Skeletal muscle satellite cell (primary cell): Measurements from ENCODE around the gene CD83.

Source experiments
- H3K27me3 ChIP-seq: 2 replicates; pipeline ENCODE4 v1.7.0; 2013; ENCODE audit warnings: low read length; ENCODE audit not compliant: control insufficient read depth, insufficient read depth
- H3K36me3 ChIP-seq: 2 replicates; pipeline ENCODE4 v1.7.0; 2013; ENCODE audit warnings: mild to moderate bottlenecking, control low read depth, low read length; ENCODE audit not compliant: insufficient read depth
- H3K4me1 ChIP-seq: 2 replicates; pipeline ENCODE4 v1.7.0; 2013; ENCODE audit warnings: low read length; ENCODE audit not compliant: control insufficient read depth, insufficient read depth
- H3K4me2 ChIP-seq: 2 replicates; pipeline ENCODE4 v1.7.0; 2013; ENCODE audit warnings: mild to moderate bottlenecking, low read length
- H3K4me3 ChIP-seq: 2 replicates; pipeline ENCODE4 v1.7.0; 2013; ENCODE audit warnings: low read length
- H3K9ac ChIP-seq: 2 replicates; pipeline ENCODE4 v1.7.0; 2013; ENCODE audit warnings: mild to moderate bottlenecking, low read depth, low read length, moderate library complexity
- H3K9me3 ChIP-seq: replicated peaks from 2 replicates; pipeline ENCODE4 v1.7.0; 2013; ENCODE audit warnings: mild to moderate bottlenecking, control low read depth, low read length

CD83 gene

GRCh38 chr6:14092838-14093789 lies 24.5 kb upstream of the CD83 start:
- no peak overlapping the region for H3K4me3 ChIP-seq
- H3K36me3 ChIP-seq = no peaks in the 10 kb centered on the region
- H3K9ac ChIP-seq = no peak overlapping the region
- H3K4me1 ChIP-seq = no peaks in the 10 kb centered on the region
- H3K27me3 ChIP-seq = peaks cover 10% of the 10 kb centered on the region
- no peak overlapping the region for H3K4me2 ChIP-seq
- H3K9me3 ChIP-seq = no peaks in the 10 kb centered on the region

GRCh38 chr6:14094721-14095120 lies 22.9 kb upstream of the CD83 start:
- H3K9ac ChIP-seq = no peak overlapping the region
- no peaks in the 10 kb centered on the region for H3K9me3 ChIP-seq

GRCh38 chr6:14095437-14095836 lies 22.1 kb upstream of the CD83 start:
- Histone ChIP-seq H3K4me2 (no peak overlapping the region), H3K9me3 (no peaks in the 10 kb centered on the region), H3K27me3 (peaks cover 7% of the 10 kb centered on the region), H3K36me3 (no peaks in the 10 kb centered on the region), H3K9ac (no peak overlapping the region), H3K4me1 (no peaks in the 10 kb centered on the region), H3K4me3 (no peak overlapping the region)

More at GRCh38 chr6:14094721-14095120, 22.9 kb upstream of the CD83 start:
- Histone ChIP-seq H3K36me3 (no peaks in the 10 kb centered on the region), H3K4me2 (no peak overlapping the region), H3K4me1 (no peaks in the 10 kb centered on the region), H3K27me3 (peaks cover 6% of the 10 kb centered on the region), H3K4me3 (no peak overlapping the region)

GRCh38 chr6:14100138-14100537 lies 17.4 kb upstream of the CD83 start:
- Histone ChIP-seq H3K4me2 (no peak overlapping the region), H3K9ac (no peak overlapping the region), H3K4me3 (no peak overlapping the region), H3K27me3 (peaks cover 30% of the 10 kb centered on the region), H3K36me3 (no peaks in the 10 kb centered on the region), H3K9me3 (no peaks in the 10 kb centered on the region), H3K4me1 (no peaks in the 10 kb centered on the region)

- Histone ChIP-seq H3K4me1 (no peaks in the 10 kb centered on the region), H3K9me3 (no peaks in the 10 kb centered on the region), H3K4me2 (no peak overlapping the region), H3K9ac (no peak overlapping the region), H3K4me3 (no peak overlapping the region), H3K27me3 (peaks cover 35% of the 10 kb centered on the region), H3K36me3 (no peaks in the 10 kb centered on the region)
These were observed 16.6 kb upstream of the CD83 start for GRCh38 chr6:14100966-14101365.

GRCh38 chr6:14102383-14102782 lies 15.2 kb upstream of the CD83 start:
- H3K4me1 ChIP-seq = no peaks in the 10 kb centered on the region
- H3K27me3 ChIP-seq = peaks cover 35% of the 10 kb centered on the region

GRCh38 chr6:14105547-14105946 lies 12.0 kb upstream of the CD83 start:
- H3K4me3 ChIP-seq = no peak overlapping the region
- no peaks in the 10 kb centered on the region for H3K4me1 ChIP-seq
- no peak overlapping the region for H3K9ac ChIP-seq
- H3K36me3 ChIP-seq = no peaks in the 10 kb centered on the region
- no peaks in the 10 kb centered on the region for H3K9me3 ChIP-seq
- no peak overlapping the region for H3K4me2 ChIP-seq
- H3K27me3 ChIP-seq = peaks cover 42% of the 10 kb centered on the region

More at GRCh38 chr6:14102383-14102782, 15.2 kb upstream of the CD83 start:
- Histone ChIP-seq H3K9ac (no peak overlapping the region), H3K9me3 (no peaks in the 10 kb centered on the region), H3K4me3 (no peak overlapping the region), H3K36me3 (no peaks in the 10 kb centered on the region), H3K4me2 (no peak overlapping the region)

- H3K4me2 ChIP-seq = no peak overlapping the region
- no peak overlapping the region for H3K9ac ChIP-seq
- H3K4me1 ChIP-seq = no peaks in the 10 kb centered on the region
- peaks cover 32% of the 10 kb centered on the region for H3K27me3 ChIP-seq
- no peaks in the 10 kb centered on the region for H3K9me3 ChIP-seq
- H3K4me3 ChIP-seq = no peak overlapping the region
- no peaks in the 10 kb centered on the region for H3K36me3 ChIP-seq
These were observed 10.6 kb upstream of the CD83 start for GRCh38 chr6:14107000-14107399.

GRCh38 chr6:14107711-14108494 lies 9.7 kb upstream of the CD83 start:
- no peak overlapping the region for H3K9ac ChIP-seq
- H3K4me2 ChIP-seq = no peak overlapping the region
- H3K9me3 ChIP-seq = no peaks in the 10 kb centered on the region
- H3K36me3 ChIP-seq = no peaks in the 10 kb centered on the region
- H3K4me1 ChIP-seq = no peaks in the 10 kb centered on the region
- H3K4me3 ChIP-seq = no peak overlapping the region
- peaks cover 28% of the 10 kb centered on the region for H3K27me3 ChIP-seq

- Histone ChIP-seq H3K4me1 (no peaks in the 10 kb centered on the region), H3K4me2 (no peak overlapping the region), H3K36me3 (no peaks in the 10 kb centered on the region), H3K27me3 (peaks cover 28% of the 10 kb centered on the region), H3K9me3 (no peaks in the 10 kb centered on the region), H3K9ac (no peak overlapping the region), H3K4me3 (no peak overlapping the region)
These were observed 8.8 kb upstream of the CD83 start for GRCh38 chr6:14108571-14109410.

- peaks cover 21% of the 10 kb centered on the region for H3K27me3 ChIP-seq
These were observed 8.2 kb upstream of the CD83 start for GRCh38 chr6:14109411-14109826.

More at GRCh38 chr6:14109411-14109826, 8.2 kb upstream of the CD83 start:
- Histone ChIP-seq H3K4me1 (no peaks in the 10 kb centered on the region), H3K4me3 (no peak overlapping the region), H3K36me3 (no peaks in the 10 kb centered on the region), H3K4me2 (no peak overlapping the region), H3K9ac (no peak overlapping the region), H3K9me3 (no peaks in the 10 kb centered on the region)
